GM21381 (cell line): ENCODE results near the gene ABHD3.
"Not testable (repeated sequence)": the region's sequence is repeated elsewhere in the genome, so short reads cannot be mapped to it uniquely, and the experiment has no call there.

Source experiments
- ATAC-seq: cut with Tn5 transposase; IDR thresholded peaks from one replicate; pipeline ENCODE4 v1.9.1; 2021; ENCODE audit warnings: mild to moderate bottlenecking, moderate library complexity; ENCODE audit not compliant: unreplicated experiment

Gene ABHD3

DNA sequence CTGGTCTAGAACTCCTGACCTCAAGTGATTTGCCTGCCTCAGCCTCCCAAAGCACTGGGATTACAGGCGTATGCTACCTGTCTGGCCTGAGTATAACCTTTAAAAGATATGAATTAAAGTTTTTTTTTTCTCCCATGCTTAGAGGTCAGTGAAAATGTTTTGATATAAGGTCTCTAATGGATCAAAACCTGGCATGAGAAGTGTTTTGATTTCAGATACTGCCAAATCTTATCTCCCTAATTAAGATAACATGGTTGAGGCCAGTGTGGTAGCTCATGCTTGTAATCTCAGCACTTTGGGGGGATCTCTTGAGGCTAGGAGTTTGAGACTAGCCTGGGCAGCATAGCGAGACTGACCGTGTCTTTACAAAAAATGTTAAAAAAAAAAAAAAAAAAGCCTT, 51.2 kb downstream of the ABHD3 start:
- ATAC-seq, result no peak

DNA sequence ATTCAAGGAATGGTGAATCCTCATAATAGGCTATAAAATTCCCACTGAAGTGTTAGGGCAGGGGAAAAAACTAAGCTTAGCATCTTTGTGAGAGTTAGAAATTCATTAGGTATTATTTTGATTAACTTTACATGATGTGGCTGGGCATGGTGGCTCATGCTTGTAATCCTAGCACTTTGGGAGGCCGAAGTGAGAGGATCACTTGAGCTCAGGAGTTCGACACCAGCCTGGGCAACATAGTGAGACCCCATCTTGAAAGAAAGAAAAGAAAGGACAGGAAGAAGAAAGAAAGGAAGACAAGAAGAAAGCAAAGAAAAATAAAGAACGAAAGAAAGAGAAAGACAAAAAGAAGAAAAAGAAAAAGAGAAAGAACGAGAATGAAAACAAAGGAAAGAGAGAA, 52.5 kb downstream of the ABHD3 start:
- ATAC-seq, result no peak

GRCh38 chr18:21650311-21650710, 54.3 kb downstream of the ABHD3 start:
- ATAC-seq, result no peak

DNA sequence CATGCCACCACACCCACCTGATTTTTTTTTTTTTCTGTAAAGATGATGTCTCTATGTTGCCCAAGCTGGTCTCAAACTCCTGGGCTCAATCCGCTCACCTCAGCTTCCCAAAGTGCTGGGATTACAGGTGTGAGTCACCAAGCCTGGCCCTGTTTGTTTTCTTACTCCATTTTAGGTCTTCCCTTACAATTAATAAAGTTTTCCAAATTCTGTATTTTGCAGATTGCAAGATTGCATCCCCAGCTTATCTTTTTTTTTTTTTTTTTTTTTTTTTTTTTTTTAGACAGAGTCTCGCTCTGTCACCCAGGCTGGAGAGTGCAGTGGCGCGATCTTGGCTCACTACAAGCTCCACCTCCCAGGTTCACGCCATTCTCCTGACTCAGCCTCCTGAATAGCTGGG, 64.2 kb downstream of the ABHD3 start:
- not testable (repeated sequence) for ATAC-seq

GRCh38 chr18:21638822-21639221, 65.8 kb downstream of the ABHD3 start:
- ATAC-seq, result no peak

GRCh38 chr18:21636769-21637168, 67.8 kb downstream of the ABHD3 start:
- ATAC-seq, result no peak

GRCh38 chr18:21634588-21635199, 69.9 kb downstream of the ABHD3 start:
- ATAC-seq, result no peak

- no peak for ATAC-seq
These were observed 72.2 kb downstream of the ABHD3 start for GRCh38 chr18:21632393-21632792.

GRCh38 chr18:21629089-21629832, 75.3 kb downstream of the ABHD3 start:
- peak; percentile 96 for ATAC-seq

GRCh38 chr18:21621640-21622039, 82.9 kb downstream of the ABHD3 start:
- not testable (repeated sequence) for ATAC-seq

DNA sequence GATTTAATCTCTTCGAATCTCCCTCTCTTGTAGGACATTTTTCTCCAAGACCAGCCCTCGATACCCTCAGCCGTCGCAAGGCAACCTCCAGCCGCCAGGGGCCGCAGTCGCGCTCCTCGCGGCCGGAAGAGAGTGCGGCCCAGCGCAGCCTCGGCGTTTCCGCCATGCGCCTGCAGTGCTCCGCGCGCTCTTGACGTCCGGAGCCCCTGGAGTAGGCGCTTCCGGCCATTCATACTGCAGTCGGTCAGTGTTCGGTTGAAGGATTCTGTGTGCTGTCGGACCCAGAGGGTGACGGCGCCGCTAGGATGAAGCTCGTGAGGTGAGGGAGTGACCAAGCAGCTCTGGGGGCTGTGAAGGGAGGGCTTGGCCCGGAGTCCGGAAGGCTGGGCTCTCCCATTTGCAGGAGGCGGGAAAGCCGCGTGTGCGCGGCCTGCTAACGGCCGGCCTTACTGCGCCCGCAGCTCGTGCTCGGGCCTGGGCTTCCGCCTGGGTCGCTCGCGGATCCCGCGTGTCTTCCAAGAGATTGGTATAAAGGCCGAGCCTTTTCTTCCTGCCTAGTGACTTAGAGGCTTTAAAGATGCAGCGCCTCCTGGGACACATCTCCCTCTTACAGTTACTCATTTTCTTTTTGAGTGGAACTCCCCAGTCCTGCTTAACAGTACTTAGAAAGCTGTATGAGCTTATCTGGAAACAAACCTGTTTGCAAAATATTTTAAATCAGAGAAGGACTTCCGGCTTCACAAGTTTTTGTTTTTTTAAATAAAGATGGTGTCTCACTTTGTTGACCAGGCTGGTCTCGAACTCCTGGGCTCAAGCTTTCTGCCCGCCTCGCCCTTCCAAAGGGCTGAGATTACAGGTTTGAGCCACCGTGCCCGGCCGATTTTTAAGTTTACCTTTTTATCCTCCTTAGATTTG, 92.2 kb downstream of the ABHD3 start, which contains the start of gene SNRPD1:
Gene SNRPD1 (plus strand): TSS at position 190 of the 915 bp plus-strand sequence. CDS start 116 bp downstream, at position 306.
- ATAC-seq, result peak; percentile 98

DNA sequence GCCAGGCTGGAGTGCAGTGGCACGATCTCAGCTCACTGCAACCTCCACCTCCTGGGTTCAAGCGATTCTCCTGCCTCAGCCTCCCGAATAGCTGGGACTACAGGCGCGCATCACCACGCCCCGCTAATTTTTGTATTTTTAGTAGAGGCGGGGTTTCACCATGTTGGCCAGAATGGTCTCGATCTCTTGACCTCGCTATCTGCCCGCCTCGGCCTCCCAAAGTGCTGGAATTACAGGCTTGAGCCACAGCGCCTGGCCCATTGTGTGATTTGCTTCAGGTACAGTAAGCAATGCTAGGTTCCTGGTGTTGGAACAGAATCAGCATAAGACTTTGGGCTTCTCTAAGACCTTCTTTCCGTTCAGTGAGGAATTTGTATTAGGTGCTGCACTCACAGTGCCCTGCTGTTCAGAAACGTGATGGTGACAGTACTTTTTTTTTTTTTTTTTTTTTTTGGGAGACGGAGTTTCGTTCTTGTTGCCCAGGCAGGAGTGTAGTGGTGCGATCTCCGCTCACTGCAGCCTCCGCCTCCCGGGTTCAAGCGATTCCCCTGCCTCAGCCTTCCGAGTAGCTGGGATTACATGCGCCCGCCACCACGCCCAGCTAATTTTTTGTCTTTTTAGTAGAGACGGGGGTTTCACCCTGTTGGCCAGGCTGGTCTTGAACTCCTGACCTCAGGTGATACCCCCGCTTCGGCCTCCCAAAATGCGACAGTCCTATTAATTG, 93.0 kb downstream of the ABHD3 start:
- ATAC-seq, result peak; percentile 2

GRCh38 chr18:21605213-21605612, 99.4 kb downstream of the ABHD3 start:
- no peak for ATAC-seq

- ATAC-seq, result no peak
These were observed 99.9 kb downstream of the ABHD3 start for GRCh38 chr18:21604671-21605070.

- ATAC-seq, result no peak
These were observed 102.3 kb downstream of the ABHD3 start for GRCh38 chr18:21602299-21602587.
